Measurements from ENCODE around the gene ITGA5.

ITGA5 gene

GRCh38 chr12:54393743-54394142 is 25.3 kb downstream of the ITGA5 start:
- no peak for TF ChIP-seq CTCF (IDR thresholded peaks at IDR 0.05; ENCODE audit: insufficient read depth, missing control alignments)
- no peak for FAIRE-seq

GRCh38 chr12:54393207-54393609 is 25.9 kb downstream of the ITGA5 start:
- no peak for TF ChIP-seq CTCF (IDR thresholded peaks at IDR 0.05; ENCODE audit: insufficient read depth, missing control alignments)
- no peak for FAIRE-seq
- DNase-seq (ENCODE audit: insufficient read length, low spot score) = no peak

More at GRCh38 chr12:54393743-54394142, 25.3 kb downstream of the ITGA5 start:
- DNase-seq (ENCODE audit: insufficient read length, low spot score) = no peak

- no peak for TF ChIP-seq CTCF (IDR thresholded peaks at IDR 0.05; ENCODE audit: insufficient read depth, missing control alignments)
- DNase-seq (ENCODE audit: insufficient read length, low spot score) = no peak
- FAIRE-seq = no peak
Observed at GRCh38 chr12:54392485-54393206, 26.4 kb downstream of the ITGA5 start.

GRCh38 chr12:54390668-54391551 is 28.2 kb downstream of the ITGA5 start:
- DNase-seq (ENCODE audit: insufficient read length, low spot score) = peak; percentile 88
- no peak for FAIRE-seq
- TF ChIP-seq CTCF (IDR thresholded peaks at IDR 0.05; ENCODE audit: insufficient read depth, missing control alignments) = no peak

GRCh38 chr12:54390176-54390667 is 28.8 kb downstream of the ITGA5 start:
- FAIRE-seq (no peak), DNase-seq (ENCODE audit: insufficient read length, low spot score) (no peak)
- no peak for TF ChIP-seq CTCF (IDR thresholded peaks at IDR 0.05; ENCODE audit: insufficient read depth, missing control alignments)

GRCh38 chr12:54389607-54390175 is 29.4 kb downstream of the ITGA5 start:
- TF ChIP-seq CTCF (IDR thresholded peaks at IDR 0.05; ENCODE audit: insufficient read depth, missing control alignments) = no peak
- DNase-seq (ENCODE audit: insufficient read length, low spot score) (no peak), FAIRE-seq (no peak)

Data from D721Med (cell line).